Measurements from ENCODE around the gene WDR74. TPM values are rescaled to one million over a fixed set of nuclear protein-coding genes. Genes with fewer than 3 reads are reported as not detected.
"Not testable (repeated sequence)": the region's sequence is repeated elsewhere in the genome, so short reads cannot be mapped to it uniquely, and the experiment has no call there.

Gene WDR74
- total RNA-seq, 2 donors from 2014 or later = 87.2 to 105 TPM

- ATAC-seq = no peak
- H3K36me3 Mint-ChIP-seq = peaks cover 45 to 51% of the 10 kb centered on the region in 2 donors
- peak overlapping the region; percentile 97 to 100 for H3K27ac Mint-ChIP-seq
- no peaks in the 10 kb centered on the region for H3K9me3 Mint-ChIP-seq
- peak in 1 of 2 donors; percentile 19 for DNase-seq (ENCODE audit: low spot score in 2 of 2)
Measured at GRCh38 chr11:62851807-62852522, 12.6 kb upstream of the WDR74 start.

- Mint-ChIP-seq H3K27ac (peak overlapping the region; percentile 97 to 100), H3K9me3 (no peaks in the 10 kb centered on the region), H3K36me3 (peaks cover 42 to 47% of the 10 kb centered on the region in 2 donors)
- ATAC-seq (peak in 1 of 2 donors; percentile 7), DNase-seq (ENCODE audit: low spot score in 2 of 2) (peak in 1 of 2 donors; percentile 46)
Measured at GRCh38 chr11:62850911-62851806, 11.8 kb upstream of the WDR74 start.

- Mint-ChIP-seq H3K9me3 (no peaks in the 10 kb centered on the region), H3K36me3 (peaks cover 11 to 14% of the 10 kb centered on the region in 2 donors), H3K27ac (peak overlapping the region in 1 of 2 donors; percentile 33)
- DNase-seq (ENCODE audit: low spot score in 2 of 2) = no peak
- ATAC-seq = peak in 1 of 2 donors; percentile 23
Measured at GRCh38 chr11:62847767-62848314, 8.5 kb upstream of the WDR74 start.

- Mint-ChIP-seq H3K9me3 (no peaks in the 10 kb centered on the region), H3K36me3 (no peaks in the 10 kb centered on the region), H3K27ac (no peak overlapping the region)
- DNase-seq (ENCODE audit: low spot score in 2 of 2) (no peak), ATAC-seq (no peak)
Measured at GRCh38 chr11:62846177-62846576, 6.8 kb upstream of the WDR74 start.

- H3K36me3 Mint-ChIP-seq = peaks cover 6 to 7% of the 10 kb centered on the region in 2 donors
- ATAC-seq (no peak), DNase-seq (ENCODE audit: low spot score in 2 of 2) (no peak)
- no peak overlapping the region for H3K27ac Mint-ChIP-seq
- no peaks in the 10 kb centered on the region for H3K9me3 Mint-ChIP-seq
Measured at GRCh38 chr11:62844154-62844553, 4.8 kb upstream of the WDR74 start.

- Mint-ChIP-seq H3K9me3 (no peaks in the 10 kb centered on the region), H3K27ac (no peak overlapping the region), H3K36me3 (peaks cover 12% of the 10 kb centered on the region in 2 donors)
- ATAC-seq = no peak
- no peak for DNase-seq (ENCODE audit: low spot score in 2 of 2)
Measured at GRCh38 chr11:62843466-62843865, 4.1 kb upstream of the WDR74 start.

GRCh38 chr11:62842891-62843290 is 3.5 kb upstream of the WDR74 start:
- peaks cover 12% of the 10 kb centered on the region in 2 donors for H3K36me3 Mint-ChIP-seq
- not testable (repeated sequence) for H3K9me3 Mint-ChIP-seq; H3K27ac Mint-ChIP-seq; ATAC-seq; DNase-seq (ENCODE audit: low spot score in 2 of 2)

- DNase-seq (ENCODE audit: low spot score in 2 of 2) (peak; percentile 46 to 75), ATAC-seq (no peak)
- H3K9me3 Mint-ChIP-seq = no peaks in the 10 kb centered on the region
- peaks cover 18 to 19% of the 10 kb centered on the region in 2 donors for H3K36me3 Mint-ChIP-seq
- H3K27ac Mint-ChIP-seq = no peak overlapping the region
Measured at GRCh38 chr11:62842171-62842741, 2.9 kb upstream of the WDR74 start.

- H3K9me3 Mint-ChIP-seq = no peaks in the 10 kb centered on the region
- H3K36me3 Mint-ChIP-seq = peaks cover 18 to 19% of the 10 kb centered on the region in 2 donors
- peak; percentile 86 to 87 for DNase-seq (ENCODE audit: low spot score in 2 of 2)
- H3K27ac Mint-ChIP-seq = no peak overlapping the region
- ATAC-seq = peak; percentile 76 to 78
Measured at GRCh38 chr11:62841361-62842170, 2.2 kb upstream of the WDR74 start.

- H3K9me3 Mint-ChIP-seq, H3K27ac Mint-ChIP-seq: not testable (repeated sequence)
- peaks cover 18 to 19% of the 10 kb centered on the region in 2 donors for H3K36me3 Mint-ChIP-seq
- ATAC-seq = peak; percentile 39 to 40
- DNase-seq (ENCODE audit: low spot score in 2 of 2) = peak; percentile 75 to 92
Measured at GRCh38 chr11:62840721-62841360, 1.5 kb upstream of the WDR74 start.

GRCh38 chr11:62835336-62835735 is 4.1 kb downstream of the WDR74 start:
- DNase-seq (ENCODE audit: low spot score in 2 of 2) (no peak), ATAC-seq (no peak)
- Mint-ChIP-seq H3K36me3 (peaks cover 22 to 31% of the 10 kb centered on the region in 2 donors), H3K27ac (no peak overlapping the region), H3K9me3 (no peaks in the 10 kb centered on the region)

- DNase-seq (ENCODE audit: low spot score in 2 of 2) (peak in 1 of 2 donors; percentile 20), ATAC-seq (peak; percentile 0 to 1)
- Mint-ChIP-seq H3K27ac (peak within 1 kb of the TSS; percentile 95 to 100), H3K36me3 (peaks cover 8 to 15% of the 10 kb centered on the region in 2 donors), H3K9me3 (no peaks in the 10 kb centered on the region)
Measured at GRCh38 chr11:62832336-62833234, 6.8 kb downstream of the WDR74 start, which contains the start of gene TEX54. Gene TEX54 (minus strand): TSS chr11:62832841.

GRCh38 chr11:62831520-62832335 is 7.7 kb downstream of the WDR74 start, which contains the start of gene STX5:
Gene STX5 (minus strand): TSS chr11:62832051. CDS start chr11:62831243, 808 bp downstream.
- Mint-ChIP-seq H3K36me3 (peaks cover 4 to 11% of the 10 kb centered on the region in 2 donors), H3K9me3 (no peaks in the 10 kb centered on the region), H3K27ac (peak within 1 kb of the TSS; percentile 95 to 100)
- DNase-seq (ENCODE audit: low spot score in 2 of 2) = peak; percentile 99
- peak; percentile 91 to 92 for ATAC-seq

All from activated naive CD4-positive, alpha-beta T cell treated with anti-CD3 and anti-CD28 coated beads, Interleukin-2, amount 50 U/mL, for 72 hours (primary cell).